Left kidney (tissue), 2 donors: ENCODE measurements around the gene ABTB2. TPM values are rescaled to one million over a fixed set of nuclear protein-coding genes. Genes with fewer than 3 reads are reported as not detected.

Source experiments
- DNase-seq: peaks from one replicate; pipeline ENCODE4 v3.0.0-alpha.2; 2013
- polyA plus RNA-seq: library from polyadenylated mRNA; unstranded; fragments of 120-200 nt; gene quantifications from one replicate; pipeline ENCODE4 v1.2.1, GENCODE V29; 2013; ENCODE audit not compliant: insufficient read length

Gene ABTB2
- polyA plus RNA-seq, 1 donor = 7.7 TPM

GRCh38 chr11:34316347-34317035 is 41.3 kb downstream of the ABTB2 start:
- DNase-seq = no peak

- DNase-seq = no peak
These were observed 42.4 kb downstream of the ABTB2 start for GRCh38 chr11:34315394-34315793.

GRCh38 chr11:34314936-34315335 is 42.9 kb downstream of the ABTB2 start:
- DNase-seq = no peak

GRCh38 chr11:34314176-34314575 is 43.6 kb downstream of the ABTB2 start:
- DNase-seq = no peak

- no peak for DNase-seq
These were observed 44.7 kb downstream of the ABTB2 start for GRCh38 chr11:34313099-34313517.

- no peak for DNase-seq
These were observed 46.7 kb downstream of the ABTB2 start for GRCh38 chr11:34311126-34311525.

- no peak for DNase-seq
These were observed 47.8 kb downstream of the ABTB2 start for GRCh38 chr11:34309965-34310364.

GRCh38 chr11:34308913-34309585 is 48.8 kb downstream of the ABTB2 start:
- DNase-seq = no peak

- no peak for DNase-seq
These were observed 49.5 kb downstream of the ABTB2 start for GRCh38 chr11:34308049-34308912.

- DNase-seq = no peak
These were observed 52.0 kb downstream of the ABTB2 start for GRCh38 chr11:34305780-34306179.

- no peak for DNase-seq
These were observed 52.6 kb downstream of the ABTB2 start for GRCh38 chr11:34305193-34305592.

- no peak for DNase-seq
These were observed 54.7 kb downstream of the ABTB2 start for GRCh38 chr11:34303028-34303570.

GRCh38 chr11:34302046-34302921 is 55.5 kb downstream of the ABTB2 start:
- no peak for DNase-seq

GRCh38 chr11:34300926-34301295 is 56.9 kb downstream of the ABTB2 start:
- no peak for DNase-seq

GRCh38 chr11:34300026-34300925 is 57.5 kb downstream of the ABTB2 start:
- no peak for DNase-seq

GRCh38 chr11:34299284-34299972 is 58.4 kb downstream of the ABTB2 start:
- DNase-seq = no peak

GRCh38 chr11:34298871-34299270 is 58.9 kb downstream of the ABTB2 start:
- no peak for DNase-seq

GRCh38 chr11:34296412-34296811 is 61.4 kb downstream of the ABTB2 start:
- DNase-seq = no peak

GRCh38 chr11:34292546-34292945 is 65.3 kb downstream of the ABTB2 start:
- DNase-seq = no peak

GRCh38 chr11:34292111-34292510 is 65.7 kb downstream of the ABTB2 start:
- no peak for DNase-seq
